ENCODE measurements around the gene MEIS1.

The MEIS1 gene

DNA sequence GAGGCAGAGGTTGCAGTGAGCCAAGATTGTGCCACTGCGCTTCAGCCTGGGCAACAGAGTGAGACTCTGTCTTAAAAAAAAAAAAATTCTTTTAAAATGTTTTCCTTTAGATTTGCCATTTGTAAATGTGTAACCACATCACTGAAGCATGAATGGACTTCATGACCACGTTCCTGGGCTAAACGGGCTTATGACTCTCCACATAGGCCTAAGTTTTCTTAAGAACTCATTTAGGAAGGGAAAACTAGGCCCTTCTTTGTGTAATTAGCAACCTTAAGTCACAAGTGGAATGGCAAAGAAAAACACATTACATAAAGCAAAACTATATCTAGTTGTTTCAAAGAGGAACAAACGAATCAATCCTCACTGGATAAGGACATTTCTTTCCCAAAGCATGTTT, 99.5 kb downstream of the MEIS1 start:
- DNase-seq (ENCODE audit: low read depth in 2 of 2), result no peak

DNA sequence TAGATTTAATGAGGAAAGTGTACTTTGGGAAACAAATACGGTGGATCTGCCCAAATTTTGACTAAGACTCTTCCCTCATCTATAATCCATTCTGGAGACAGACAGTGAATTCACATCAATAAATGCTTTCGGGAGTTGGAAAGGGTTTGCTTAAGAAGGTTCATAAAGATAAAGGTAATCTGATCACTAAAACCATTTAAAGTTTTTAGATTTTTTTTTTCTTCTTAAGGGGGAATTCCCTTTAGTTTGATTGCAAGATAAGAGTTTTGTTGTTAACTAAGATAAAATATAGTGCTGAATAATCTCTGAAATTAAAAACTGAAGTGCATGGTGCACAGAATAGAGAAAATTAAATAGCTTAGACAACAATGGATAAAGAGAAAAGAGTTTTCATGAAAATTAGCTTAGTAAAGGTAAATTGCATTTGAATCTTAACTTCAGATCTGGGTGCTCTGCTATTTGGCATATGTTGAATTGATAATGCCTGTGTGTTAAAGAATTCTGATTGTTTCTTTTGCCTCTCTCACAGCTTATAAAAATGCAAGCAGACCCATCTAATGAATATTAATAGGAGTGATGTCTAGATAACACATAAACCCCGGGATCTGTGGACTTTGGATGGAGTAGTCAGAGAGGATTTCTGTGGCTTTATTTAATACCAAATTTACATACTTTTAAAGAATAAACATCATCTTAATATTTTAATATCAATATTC, 100.8 kb downstream of the MEIS1 start:
- DNase-seq (ENCODE audit: low read depth in 2 of 2), result no peak

DNA sequence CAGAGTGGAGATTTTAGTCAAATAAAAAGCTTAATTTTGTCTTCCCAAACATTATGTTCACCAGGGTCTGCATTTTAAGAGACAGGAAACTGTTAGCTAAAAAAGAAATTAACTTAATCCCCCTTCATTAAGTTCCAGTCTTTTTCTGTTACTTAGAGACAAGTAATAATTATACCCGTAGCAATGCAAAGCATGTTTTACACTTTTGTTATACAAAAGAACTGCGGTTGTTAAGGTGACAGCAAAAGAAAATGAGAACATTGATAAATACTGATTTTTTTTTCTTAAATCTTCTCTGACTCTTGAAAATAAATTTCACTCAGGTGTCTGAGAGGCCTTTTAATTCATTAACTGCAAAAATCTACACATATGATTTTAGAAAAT, 101.4 kb downstream of the MEIS1 start:
- no peak for DNase-seq (ENCODE audit: low read depth in 2 of 2)

DNA sequence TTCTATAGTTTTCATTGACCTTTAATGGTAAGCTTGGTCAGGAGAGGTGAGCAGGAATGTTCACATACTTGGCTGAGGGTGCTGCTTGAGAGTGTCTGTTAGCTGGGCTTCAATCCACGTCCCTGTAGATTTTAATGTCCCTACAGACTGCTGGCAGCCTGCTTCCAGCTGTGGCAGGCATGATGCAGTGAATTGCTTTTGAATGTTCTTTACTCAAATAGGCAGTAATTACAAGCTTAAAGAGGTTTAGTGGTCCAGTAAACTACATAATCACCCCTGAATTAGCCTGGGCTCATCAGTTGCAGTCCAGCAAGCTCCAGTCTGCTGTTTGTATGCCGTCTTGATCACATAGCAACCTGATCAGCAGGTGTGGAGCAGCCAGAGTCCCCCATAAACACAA, 102.1 kb downstream of the MEIS1 start:
- no peak for DNase-seq (ENCODE audit: low read depth in 2 of 2)

DNA sequence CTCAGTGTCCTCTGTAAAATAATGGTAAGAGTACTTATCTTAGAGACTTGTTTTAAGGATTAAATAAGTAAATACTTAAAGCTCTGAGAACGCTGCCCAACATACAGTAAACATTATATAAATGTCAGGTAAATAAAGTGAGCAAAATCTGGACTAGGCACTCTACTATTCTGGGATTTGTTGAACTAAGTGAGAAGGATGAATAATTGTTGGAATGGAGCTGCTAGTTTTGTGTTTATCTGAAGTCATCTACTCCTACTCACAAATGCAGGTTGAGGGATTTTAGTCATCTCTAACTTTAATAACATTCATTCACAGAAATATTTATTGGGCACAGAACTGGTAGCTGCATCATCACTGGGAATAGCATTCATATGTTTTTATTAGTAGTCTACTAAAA, 103.4 kb downstream of the MEIS1 start:
- DNase-seq (ENCODE audit: low read depth in 2 of 2), result no peak

DNA sequence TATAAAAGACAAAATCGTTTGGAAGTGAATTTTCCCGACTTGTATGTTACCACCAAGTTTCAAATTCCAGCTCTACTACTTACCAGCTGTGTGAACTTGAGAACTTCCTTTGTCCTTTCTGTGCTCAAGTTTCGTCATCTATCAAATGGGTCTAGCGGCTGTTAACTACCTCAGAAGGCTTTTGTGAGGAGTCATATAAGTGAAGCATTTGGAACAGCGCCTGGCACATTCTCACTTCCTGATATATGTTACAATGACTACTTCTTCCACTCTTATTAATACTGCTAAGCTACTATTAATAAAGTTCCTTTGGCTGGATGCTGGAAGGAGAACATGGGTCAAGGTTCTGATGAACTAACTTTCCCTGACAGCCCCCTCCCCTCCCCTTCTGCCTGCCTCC, 104.5 kb downstream of the MEIS1 start:
- no peak for DNase-seq (ENCODE audit: low read depth in 2 of 2)

DNA sequence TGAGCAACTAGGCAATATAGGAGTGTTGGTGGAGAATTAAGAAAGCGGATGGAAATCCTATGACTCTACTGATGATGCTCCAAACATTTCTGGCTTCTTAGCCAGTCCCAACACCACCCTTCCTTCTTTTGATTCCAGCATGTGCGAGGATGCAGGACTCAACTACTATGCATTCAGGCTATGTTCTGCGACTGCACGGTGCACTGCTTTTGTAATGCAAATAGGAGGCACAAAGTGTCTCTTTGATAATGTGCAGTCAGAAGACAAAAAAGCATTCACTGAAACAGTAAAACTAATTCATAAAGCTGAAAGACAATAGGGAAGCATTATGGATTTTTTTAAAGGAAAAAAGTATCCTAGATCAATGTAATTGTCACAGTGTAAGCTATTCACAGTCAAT, 106.7 kb downstream of the MEIS1 start:
- DNase-seq (ENCODE audit: low read depth in 2 of 2), result no peak

DNA sequence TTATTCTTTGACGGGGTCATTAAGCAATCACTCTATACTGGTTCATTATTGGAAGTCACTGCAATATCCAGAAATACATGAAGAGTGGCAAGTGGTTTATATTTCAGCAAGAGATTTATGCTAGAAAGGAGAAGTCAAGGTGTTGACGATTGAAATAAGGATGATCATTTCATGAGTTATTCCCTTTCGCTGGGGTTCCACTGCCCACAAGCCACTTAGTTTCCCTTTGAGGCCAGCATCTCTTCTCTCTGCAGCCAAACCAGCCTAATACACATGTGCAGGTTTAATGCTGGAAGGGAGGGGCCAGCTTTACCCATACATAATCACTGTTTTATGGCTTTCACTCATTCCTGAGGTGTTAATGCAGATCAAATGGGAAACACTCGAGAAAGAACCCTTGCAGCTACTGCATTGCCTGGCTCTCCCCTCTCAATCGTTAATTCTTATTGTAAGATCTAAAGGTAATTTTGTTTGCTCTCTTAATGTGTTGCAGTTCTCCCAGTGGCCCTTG, 108.4 kb downstream of the MEIS1 start:
- no peak for DNase-seq (ENCODE audit: low read depth in 2 of 2)

DNA sequence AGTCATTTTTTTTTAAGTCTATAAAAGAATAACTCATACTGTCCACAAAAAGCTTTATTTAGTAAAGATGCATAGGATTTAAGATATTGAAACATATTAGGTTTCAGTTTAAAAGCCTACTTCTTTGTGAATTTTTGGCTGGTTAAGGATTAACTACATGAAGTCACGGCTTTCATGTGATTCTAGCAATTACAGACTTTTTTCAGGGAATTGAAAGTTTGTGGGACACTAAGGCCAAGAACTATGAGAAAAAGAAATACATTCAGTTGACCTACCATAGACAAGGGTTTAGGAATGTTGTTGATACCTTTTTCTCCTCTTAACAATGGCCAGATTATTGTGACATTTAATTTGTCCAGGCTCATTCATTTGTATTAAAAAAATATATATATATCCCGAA, 109.3 kb downstream of the MEIS1 start:
- no peak for DNase-seq (ENCODE audit: low read depth in 2 of 2)

DNA sequence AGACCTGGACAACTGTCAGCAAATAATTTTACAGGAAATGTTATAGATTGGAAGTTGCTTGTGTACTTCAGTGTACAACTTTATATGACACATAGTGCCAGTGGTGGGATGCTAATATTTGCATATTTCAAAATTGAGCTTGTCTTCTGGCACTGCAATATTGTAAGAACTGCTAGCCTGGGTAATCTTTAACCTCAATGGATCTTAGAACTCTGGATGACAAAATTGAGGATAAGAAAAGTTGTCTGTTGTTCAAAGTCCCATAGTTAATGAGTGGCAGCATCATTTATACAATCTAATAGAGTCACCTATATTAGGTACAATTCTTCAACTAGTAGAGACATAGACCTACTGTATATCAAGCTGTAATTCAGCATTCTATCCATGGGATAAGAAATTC, 110.3 kb downstream of the MEIS1 start:
- DNase-seq (ENCODE audit: low read depth in 2 of 2), result no peak

DNA sequence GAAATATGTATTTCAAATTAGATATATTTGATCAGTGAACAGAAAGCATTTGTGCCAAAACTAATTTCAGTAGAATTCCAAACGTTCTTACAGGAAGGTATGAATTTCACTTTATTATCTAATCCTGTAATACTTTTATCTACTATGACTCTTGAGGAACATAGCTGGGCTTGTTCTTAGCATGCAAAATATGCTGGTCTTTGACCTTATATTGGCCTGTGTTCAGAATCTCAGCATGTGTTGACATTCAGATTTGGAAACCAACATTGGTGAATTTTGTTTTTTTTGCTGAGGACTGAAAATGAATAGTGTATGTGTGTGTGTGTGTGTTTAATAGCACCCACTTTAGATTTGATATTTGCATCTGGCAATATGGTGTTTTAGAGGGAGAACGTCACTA, 112.2 kb downstream of the MEIS1 start:
- DNase-seq (ENCODE audit: low read depth in 2 of 2), result no peak

DNA sequence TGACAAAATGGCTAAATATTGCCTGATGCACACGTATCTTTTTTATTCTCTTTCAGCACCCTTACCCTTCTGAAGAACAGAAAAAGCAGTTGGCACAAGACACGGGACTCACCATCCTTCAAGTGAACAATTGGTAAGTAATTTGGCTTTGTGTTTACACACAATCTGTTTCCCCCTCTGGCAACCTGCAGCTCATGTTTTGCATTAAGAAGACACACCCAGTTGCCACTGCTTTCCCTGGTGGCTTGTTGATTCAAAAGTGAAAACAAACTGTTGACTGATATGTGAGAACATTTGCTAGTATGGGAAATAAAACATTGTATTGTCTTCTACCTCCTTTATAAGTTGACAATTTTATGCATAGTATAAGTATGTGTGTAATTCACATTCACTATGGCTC, 113.0 kb downstream of the MEIS1 start:
- DNase-seq (ENCODE audit: low read depth in 2 of 2), result no peak

DNA sequence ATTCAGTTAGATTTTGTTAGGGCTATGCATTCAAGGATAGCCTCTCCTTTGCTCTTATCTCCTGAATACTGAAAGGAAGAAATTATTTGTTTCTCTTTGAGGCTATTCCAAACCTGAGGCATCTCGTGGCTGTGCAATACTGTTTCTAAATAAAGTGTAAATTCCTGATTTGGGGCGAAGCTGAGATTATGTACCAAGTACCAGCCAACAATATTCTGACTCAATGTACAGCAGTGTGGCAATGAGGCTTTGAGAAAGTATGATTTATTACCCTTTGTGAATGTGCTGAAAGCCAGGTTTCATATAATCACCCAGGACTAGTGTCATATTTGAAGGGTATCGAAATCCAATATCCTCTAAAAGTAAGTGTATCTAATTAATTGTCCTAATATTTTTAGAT, 113.5 kb downstream of the MEIS1 start:
- no peak for DNase-seq (ENCODE audit: low read depth in 2 of 2)

DNA sequence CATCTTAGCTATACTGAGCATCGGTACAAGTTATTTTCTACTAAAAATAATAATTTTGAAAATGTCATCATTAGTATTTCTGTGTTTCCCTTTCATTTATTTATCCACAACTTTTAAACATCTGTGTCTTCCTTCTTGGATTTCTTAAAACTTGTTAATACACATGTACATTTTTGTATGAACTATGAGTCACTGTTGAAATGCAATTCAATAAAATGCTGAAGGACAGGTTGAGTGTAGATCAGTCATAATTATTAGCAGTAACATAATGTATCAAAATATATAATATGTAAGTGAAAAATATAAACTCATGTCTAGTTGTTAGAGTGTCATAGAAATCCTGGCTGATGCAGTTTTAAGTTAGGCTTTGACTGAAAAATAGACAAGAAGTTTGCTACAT, 115.9 kb downstream of the MEIS1 start:
- DNase-seq (ENCODE audit: low read depth in 2 of 2), result no peak

DNA sequence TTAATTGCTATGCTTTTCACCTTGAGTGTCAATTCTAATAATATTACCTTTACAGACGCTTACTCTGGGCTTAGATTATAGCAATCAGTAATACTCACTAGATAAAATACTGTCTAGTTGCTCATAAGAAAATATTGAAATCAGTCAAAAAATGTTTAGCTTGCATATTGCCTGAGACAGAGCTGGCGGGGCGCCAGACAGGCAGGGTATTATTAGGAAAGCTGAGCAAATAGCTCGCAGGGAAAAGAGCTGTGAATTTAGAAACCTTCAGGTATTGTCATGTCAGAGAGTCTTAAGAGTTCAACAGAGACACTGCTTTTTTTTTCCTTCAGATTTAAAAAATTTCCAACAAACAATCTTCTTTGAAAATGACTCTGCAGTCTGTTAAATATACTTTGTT, 118.4 kb downstream of the MEIS1 start:
- no peak for DNase-seq (ENCODE audit: low read depth in 2 of 2)

DNA sequence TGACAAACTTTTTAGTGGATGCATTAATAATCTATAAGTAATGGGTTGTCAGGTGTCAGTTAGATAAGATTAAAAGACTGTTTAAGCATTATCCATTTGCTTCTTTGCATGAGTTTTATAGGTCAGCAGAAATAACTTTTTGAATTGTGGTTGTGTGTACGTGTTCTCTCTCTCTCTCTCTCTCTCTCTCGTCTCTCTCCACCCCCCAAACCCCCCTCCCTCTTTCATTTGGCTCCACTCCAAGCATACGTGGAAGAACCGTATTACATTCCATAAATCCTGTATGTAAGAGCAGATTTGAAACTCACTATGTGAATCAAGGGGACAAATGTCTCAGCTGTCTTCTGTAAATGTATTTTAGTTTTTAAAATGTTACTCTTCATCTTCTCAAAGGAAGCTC, 120.2 kb downstream of the MEIS1 start:
- no peak for DNase-seq (ENCODE audit: low read depth in 2 of 2)

DNA sequence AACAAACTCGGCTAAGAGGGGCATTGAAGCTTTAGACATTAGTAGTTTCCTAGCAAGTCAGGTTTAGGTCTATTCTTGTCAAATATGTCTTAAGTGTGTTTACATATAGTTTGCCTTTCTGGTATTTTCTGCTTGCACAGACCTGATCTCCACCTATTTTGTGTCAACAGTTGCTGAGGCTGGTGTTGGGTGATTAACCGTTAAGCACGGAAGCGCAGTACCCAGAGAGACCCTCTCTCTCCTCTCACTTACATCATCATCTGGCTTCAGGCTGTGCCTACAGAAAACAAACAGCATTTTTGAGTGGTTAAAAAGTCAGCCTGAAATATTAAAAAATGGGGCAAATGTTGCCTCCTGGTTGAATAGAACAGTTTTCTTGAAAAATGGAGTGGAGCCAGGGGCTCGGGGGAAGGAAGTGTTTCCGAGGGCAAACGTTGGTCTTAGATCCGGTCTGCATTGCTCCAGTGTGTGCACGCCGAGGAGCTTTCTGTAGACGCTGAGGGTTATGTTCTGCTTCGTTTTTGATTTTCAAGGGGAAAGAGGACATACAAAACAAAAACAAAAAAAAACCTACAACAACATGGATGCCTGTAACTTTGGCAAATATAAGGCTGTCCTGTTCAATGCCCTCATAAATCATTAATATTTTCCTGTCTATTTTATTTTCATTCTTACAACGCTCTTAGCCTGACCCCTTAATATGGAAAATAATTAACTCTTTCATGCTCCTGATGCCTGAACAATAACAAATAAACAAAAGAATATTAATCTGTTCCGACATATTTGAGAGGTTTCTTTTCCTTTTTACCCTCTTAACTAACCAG, 120.8 kb downstream of the MEIS1 start:
- no peak for DNase-seq (ENCODE audit: low read depth in 2 of 2)

DNA sequence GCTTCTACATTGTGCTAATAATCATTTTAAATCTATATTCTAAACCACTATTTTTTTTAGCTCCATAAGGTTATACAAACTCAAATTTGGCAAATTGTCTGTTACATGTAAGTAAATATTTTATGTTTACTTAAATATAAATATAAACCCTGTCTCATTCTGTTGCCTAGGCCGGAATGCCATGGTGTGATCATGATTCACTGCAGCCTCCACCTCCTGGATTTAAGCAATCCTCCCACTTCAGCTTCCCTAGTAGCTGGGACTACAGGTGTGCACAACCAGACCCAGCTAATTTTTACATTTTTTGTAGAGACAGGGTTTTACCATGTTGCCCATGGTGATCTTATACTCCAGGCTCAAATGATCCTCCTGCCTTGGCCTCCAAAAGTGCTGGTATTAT, 124.7 kb downstream of the MEIS1 start:
- DNase-seq (ENCODE audit: low read depth in 2 of 2), result no peak

DNA sequence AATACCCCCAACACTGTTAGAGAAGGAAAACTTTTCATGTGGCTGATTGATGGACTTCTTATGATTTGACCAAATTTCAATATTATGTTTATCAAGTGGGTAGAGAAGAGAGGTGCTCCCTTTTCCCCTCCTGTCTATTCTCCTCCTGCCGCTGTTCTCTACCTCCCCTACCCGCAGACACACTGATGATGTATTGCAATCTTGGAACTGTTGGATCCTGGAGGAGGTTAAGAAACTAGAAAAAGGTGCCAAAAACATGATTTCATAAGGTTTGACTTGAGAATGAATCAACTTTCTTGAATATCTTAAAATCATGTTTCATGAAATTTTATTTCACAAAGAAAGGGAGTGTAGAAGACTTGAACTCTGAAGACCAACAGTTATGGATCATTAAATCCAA, 125.8 kb downstream of the MEIS1 start:
- DNase-seq (ENCODE audit: low read depth in 2 of 2), result no peak

DNA sequence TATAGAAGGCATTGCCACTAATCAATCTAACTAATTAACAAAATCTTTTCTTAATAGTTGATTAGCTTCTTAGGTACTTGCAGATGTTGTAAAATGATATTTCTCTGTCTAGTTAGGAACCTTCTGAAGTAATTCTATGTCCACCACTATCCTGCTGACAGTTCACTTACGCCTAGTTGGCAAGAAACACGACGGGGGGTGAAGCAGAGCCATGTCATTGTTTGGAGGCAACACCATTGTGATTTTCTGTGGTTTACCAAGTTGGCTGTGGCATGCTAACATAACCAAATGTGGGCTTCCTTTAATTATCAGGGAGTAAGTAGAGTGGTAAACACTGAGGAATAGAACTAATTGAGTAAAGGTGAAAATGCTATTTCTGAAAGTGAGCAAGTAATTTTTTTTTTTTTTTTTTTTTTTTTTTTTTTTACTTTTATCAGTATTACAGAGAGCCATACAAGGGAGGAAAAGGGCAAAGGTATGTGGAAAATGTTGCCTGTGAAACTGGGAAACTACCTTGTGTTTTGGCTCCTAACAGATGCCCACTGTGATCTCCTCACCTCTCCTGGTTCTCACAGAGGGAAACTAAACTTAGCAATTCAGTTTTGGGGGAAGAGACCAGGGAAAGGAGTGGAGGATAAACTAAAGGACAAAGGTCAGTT, 126.8 kb downstream of the MEIS1 start:
- DNase-seq (ENCODE audit: low read depth in 2 of 2), result no peak

DNA sequence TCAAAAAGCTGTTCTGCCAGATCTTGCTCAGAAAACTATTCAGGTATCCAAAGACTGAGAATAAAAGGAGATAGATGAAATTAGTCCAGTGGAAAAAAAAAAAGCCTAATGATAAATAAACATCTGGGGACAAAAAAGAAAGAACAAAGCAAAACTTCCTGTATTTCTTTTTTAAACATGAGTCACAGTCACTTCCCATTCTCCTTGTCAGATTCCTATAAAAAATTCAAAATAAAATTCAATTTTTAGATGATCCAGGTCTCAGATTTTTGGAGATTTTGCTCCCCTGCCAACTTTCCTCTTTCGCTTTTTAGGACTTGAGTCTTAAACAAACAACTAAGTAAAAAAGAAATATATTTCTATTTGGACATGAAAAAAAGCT, 127.4 kb downstream of the MEIS1 start:
- no peak for DNase-seq (ENCODE audit: low read depth in 2 of 2)

DNA sequence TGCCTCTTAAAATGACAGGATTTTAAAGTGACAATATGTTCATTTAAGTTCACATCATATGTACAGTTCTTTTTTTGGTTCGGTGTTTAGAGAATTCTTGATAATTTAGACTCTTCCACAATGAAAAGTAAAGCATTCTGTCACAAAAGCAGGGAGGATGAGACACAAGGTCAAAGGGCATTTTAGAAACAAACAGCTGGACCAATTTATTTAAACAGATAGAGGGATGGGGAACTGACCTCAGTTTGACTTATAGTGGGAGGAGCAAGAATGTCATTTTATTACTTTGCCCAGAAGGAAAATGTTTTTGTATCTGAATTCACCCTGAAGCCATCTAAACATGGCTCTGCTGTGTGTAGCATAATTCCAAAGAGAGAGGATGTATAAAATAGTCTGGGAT, 128.5 kb downstream of the MEIS1 start:
- no peak for DNase-seq (ENCODE audit: low read depth in 2 of 2)

DNA sequence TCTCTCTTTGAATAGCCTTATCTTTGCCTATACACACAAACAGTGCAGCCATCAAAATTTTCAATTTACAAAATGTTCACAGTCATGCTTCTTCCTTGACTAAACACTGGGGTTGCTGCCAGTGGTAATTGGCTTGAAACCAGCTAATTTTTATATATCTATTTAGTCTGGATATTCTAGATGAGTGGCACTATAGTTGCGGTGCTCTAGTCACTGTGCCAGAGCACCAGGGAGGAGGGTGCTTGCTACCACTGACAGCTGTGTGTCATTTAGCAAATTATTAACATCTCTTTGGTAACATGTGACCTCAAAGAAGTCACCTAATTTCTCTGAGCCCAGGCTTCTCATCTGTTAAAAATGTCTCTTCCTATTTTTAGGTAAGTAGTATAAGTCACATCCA, 130.4 kb downstream of the MEIS1 start:
- DNase-seq (ENCODE audit: low read depth in 2 of 2), result no peak

Measured in stimulated activated CD4-positive, alpha-beta T cell treated with anti-CD3 and anti-CD28 coated beads, Interleukin-4, amount 100 ng/mL, for 48 hours (primary cell).